GM18511 (cell line): ENCODE data around the gene OR5D18.
"Not testable (repeated sequence)": the region's sequence is repeated elsewhere in the genome, so short reads cannot be mapped to it uniquely, and the experiment has no call there.

Source experiments
- ATAC-seq: cut with Tn5 transposase; IDR thresholded peaks from one replicate; pipeline ENCODE4 v1.9.1; 2021; ENCODE audit warnings: mild to moderate bottlenecking, moderate library complexity; ENCODE audit not compliant: unreplicated experiment

The OR5D18 gene

DNA sequence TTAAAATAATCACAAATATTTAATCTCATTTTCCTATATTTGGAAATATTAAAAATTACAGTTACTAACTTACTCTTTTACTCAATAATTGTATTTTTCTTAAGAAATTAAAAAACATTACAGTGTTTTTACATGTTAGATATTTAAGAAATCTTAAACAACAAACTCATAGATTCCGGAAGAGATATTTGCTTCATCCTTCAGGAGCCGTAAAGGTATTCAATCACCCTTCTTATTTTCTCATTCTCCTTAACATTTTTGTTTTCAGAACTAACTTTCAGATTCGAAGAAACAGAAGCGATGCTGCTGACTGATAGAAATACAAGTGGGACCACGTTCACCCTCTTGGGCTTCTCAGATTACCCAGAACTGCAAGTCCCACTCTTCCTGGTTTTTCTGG lies at the start of gene OR5D18:
Gene OR5D18 (plus strand): TSS at position 301 of the 400 bp plus-strand sequence. CDS start 0 bp downstream, at position 301.
- no peak for ATAC-seq

DNA sequence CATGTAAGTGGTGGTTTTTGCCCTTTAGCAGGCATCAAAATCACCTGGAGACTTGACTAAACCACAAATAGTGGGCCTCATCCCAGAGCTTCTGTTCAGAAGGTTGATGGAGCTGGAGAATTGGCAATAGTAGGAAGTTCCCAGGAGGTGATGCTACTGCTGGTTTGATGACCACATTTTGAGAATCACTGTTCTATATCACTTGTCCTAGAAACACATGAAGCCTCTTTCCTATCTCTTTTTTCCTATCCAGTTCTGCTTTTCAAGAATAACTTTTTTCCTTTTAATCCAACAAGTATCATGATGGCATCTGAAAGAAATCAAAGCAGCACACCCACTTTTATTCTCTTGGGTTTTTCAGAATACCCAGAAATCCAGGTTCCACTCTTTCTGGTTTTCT lies 46.3 kb upstream of the OR5D18 start, which contains the start of gene OR5D13:
Gene OR5D13 (plus strand): TSS at position 301 of the 400 bp plus-strand sequence. CDS start 0 bp downstream, at position 301.
- no peak for ATAC-seq

DNA sequence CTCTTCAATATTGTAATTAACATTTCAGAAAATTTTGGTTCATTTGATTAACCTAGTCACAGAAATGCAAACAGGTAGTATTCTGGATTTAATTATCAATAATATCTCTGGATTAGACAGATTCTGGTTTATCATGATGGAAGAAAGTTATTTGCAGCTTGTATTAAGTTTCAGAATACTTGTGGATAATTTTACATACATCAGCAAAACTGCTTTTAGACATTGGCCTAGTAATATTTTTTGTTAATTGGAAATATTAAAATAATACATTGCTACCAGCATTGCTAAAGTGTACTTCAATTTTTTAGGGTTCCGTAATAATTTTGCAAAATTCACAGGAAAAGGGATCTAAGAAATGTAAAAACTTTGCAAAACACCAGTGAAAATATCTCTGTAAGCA lies 27.8 kb upstream of the OR5D18 start:
- no peak for ATAC-seq

DNA sequence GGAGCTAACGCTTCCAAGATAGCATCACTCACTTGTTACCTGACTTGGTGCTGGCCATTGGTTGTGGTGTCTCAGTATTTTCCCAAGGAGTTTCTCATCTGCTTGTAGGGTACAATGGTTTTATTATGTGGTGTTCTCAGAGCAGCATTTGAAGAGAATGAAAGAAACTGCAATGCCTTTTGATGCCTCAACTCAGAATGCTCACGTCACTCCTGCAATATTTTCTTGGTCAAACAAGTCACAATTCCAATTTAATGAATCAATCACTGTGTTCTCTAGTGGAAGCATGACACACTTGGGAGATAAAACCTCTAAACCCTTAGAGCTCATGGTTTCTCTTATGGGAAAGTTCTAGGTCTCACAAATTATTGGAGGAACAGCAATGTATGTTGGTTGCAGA lies 26.1 kb upstream of the OR5D18 start:
- no peak for ATAC-seq

DNA sequence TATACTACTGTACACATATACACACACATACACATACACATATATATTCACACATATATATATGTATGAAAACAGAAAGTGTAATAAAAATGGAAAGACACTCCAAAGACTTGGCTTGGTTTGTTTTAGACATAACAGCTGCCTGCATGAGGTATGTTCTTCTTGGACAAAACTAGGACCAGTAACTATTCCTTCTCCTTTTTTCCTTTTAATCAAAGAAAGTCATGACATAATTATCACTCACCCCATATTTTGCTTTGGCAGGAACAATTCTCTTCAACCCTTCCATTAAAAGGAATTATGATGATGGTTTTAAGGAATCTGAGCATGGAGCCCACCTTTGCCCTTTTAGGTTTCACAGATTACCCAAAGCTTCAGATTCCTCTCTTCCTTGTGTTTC lies 24.2 kb upstream of the OR5D18 start, which contains the start of gene OR5D14:
Gene OR5D14 (plus strand): TSS at position 301 of the 400 bp plus-strand sequence. CDS start 0 bp downstream, at position 301.
- ATAC-seq, result no peak

DNA sequence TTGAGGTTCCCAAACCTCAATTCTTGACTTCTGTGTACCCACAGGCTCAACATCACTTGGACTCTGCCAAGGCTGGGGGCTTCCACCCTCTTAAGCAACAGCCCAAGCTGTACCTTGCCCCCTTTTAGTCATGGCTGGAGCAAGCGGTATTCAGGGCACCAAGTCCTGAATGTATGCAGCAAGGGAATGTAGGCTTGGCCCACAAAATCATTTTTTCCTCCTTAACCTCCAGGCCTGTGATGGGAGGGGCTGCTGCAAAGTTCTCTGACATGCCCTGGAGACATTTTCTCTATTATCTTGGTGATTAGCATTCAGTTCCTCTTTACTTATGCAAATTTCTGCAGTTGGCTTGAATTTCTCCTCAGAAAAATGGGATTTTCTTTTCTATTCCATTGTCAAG lies 13.2 kb upstream of the OR5D18 start:
- no peak for ATAC-seq

DNA sequence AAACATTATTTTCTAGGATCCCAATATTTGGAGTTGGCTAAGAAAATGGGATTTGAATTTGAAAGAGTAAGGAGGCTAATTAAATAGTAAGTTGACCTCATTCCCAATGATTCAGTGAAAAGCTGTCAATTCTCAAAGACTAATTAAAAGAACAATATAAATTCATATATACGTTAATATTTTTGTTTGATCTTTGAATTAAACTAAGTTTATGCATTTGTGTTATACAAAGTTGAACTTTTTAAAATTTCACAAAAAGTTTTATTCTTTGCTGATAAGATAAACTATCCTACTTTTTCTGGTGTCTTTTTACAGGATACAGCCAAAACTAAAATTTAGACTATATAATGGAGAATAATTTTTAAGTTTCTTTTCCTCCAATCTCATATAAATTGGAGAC lies 8.4 kb upstream of the OR5D18 start, which contains the start of gene OR5L1:
Gene OR5L1 (plus strand): TSS at position 301 of the 400 bp plus-strand sequence. CDS start 100 bp downstream, outside the sequence.
- no peak for ATAC-seq

DNA sequence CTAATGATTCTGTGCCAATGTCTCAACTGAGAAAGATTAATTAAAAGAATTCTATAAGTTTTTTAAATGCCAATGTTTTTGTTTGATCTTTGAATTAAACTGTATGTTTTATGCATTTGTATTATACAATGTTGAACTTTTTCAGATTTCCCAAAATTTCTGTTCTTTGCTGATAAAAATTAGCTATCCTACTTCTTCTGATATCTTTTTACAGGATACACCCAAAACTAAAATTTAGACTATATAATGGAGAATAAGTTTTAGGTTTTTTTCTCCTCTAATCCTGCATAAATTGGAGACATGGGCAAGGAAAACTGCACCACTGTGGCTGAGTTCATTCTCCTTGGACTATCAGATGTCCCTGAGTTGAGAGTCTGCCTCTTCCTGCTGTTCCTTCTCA lies 7.5 kb downstream of the OR5D18 start, which contains the start of gene OR5L2:
Gene OR5L2 (plus strand): TSS at position 301 of the 400 bp plus-strand sequence. CDS start 0 bp downstream, at position 301.
- no peak for ATAC-seq

DNA sequence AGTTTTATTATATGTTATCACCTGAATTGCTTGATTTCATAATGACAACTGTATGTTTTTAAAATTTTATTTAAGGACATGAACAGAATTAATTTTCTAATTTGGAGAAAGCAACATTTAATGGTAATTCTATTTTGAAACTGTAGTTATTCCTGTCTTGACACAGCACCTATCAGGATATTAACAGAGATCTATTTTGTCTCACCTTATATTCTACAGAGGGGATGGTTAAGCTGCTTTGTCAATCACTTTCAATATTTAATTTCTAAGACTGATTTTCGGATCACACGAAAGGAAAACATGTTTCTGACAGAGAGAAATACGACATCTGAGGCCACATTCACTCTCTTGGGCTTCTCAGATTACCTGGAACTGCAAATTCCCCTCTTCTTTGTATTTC lies 19.0 kb downstream of the OR5D18 start, which contains the start of gene OR5D16:
Gene OR5D16 (plus strand): TSS at position 301 of the 400 bp plus-strand sequence. CDS start 0 bp downstream, at position 301.
- no peak for ATAC-seq

DNA sequence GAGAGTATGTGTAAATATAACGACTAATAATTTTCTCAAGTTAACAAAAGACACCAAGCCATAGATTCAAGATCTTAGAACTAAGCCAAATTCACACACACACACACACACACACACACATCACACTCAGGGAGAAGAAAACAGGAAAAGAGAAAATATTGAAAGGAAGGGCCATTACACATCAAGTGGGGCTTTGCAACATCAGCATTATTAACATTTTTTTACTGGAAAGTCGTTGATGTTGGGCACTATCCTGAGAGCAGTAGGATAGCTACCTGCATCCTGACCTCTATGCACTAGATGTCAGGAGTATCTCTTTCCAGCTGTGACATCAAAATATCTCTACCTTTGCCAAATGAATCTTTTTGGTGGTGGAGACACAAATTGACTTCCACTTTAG lies 28.0 kb downstream of the OR5D18 start:
- no peak for ATAC-seq

DNA sequence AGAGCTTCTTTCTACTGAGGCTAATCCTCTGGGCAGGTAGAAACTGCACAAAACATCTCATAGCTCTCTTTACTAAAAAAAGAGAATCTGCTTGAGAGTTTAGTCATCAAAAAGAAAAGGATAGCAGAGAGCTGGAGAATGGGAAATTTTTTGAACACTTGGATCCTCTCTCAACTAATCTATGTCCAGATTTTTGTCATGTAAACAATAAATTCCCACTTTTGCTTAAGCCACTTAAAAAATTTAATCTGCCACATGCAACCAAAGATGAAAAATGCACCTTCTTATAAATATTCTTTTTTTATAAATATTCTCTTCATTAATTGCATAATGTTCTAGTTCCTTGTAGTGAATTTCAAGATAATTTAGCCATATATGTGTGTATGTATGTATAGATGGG lies 29.6 kb downstream of the OR5D18 start:
- ATAC-seq, result no peak

DNA sequence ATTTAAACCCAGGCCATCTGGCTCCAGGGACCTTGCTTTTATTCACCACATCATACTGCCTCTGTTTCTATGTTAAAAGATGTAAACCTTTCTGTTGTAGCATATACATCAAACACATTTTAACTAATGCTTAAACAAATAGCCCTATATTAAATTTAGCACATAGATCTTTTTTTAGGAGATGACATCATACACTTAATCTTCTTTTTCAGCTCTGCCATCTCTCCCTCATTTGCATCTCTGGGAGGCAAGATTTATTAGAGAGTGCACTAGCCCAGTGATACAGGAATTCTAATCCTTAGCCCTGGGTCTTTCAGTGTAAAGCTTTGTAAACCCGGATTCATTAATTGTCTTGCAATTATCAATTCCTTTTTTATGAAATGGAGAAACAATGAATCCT lies 32.7 kb downstream of the OR5D18 start:
- ATAC-seq, result no peak

DNA sequence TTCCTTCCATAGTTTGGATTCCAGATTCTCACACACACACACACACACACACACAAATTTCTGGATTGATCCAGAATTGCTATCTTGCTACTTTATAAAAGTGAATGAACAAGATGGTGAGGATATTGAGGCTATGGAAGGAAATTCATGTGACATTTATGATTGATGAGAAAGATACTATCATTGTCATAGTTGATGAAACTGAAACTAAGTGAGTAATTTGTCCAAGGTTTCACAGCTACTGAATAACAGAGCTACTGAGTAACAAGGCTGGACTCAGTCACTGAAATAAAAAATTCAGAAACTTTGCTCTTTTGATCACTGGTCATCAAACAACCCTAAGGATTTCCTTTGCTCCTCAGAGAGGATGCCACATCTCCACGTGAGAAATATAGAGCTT lies 35.3 kb downstream of the OR5D18 start:
- no peak for ATAC-seq

DNA sequence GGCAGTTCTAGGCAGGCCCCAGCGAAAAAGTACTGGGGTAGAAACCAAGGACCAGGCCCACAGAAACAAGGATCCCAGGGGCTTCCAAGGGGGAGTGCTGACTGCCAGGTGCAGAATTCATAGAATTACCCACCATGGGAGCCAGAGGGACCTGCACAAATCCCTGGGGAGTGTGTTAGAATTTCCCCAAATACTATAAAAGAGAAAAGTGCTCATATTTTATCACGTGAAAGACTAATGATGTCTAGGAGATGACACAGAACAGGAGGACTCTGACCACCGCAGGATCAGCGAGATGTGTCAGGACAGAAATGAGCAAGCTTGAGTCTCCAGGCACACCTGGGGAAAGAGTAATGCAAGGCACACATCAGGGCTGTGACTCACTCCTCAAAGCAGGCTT lies 47.9 kb downstream of the OR5D18 start:
- not testable (repeated sequence) for ATAC-seq
